GM21619 (cell line): ENCODE results near the gene PLA2G5.

Experiments
- ATAC-seq: cut with Tn5 transposase; IDR thresholded peaks from one replicate; pipeline ENCODE4 v1.9.1; 2021; ENCODE audit not compliant: unreplicated experiment

The PLA2G5 gene

GRCh38 chr1:20089328-20090077, 19.5 kb downstream of the PLA2G5 start:
- ATAC-seq: no peak

GRCh38 chr1:20090119-20090518, 20.1 kb downstream of the PLA2G5 start:
- no peak for ATAC-seq

- no peak for ATAC-seq
Measured at GRCh38 chr1:20090641-20091040, 20.6 kb downstream of the PLA2G5 start.

GRCh38 chr1:20093303-20093702, 23.3 kb downstream of the PLA2G5 start:
- ATAC-seq: no peak

- ATAC-seq: no peak
Measured at GRCh38 chr1:20093940-20094391, 24.0 kb downstream of the PLA2G5 start.

- ATAC-seq: no peak
Measured at GRCh38 chr1:20095564-20096434, 25.8 kb downstream of the PLA2G5 start.

GRCh38 chr1:20096840-20097447, 26.9 kb downstream of the PLA2G5 start:
- ATAC-seq: no peak

GRCh38 chr1:20099533-20099932, 29.5 kb downstream of the PLA2G5 start:
- ATAC-seq: no peak

- ATAC-seq: no peak
Measured at GRCh38 chr1:20100632-20101355, 30.8 kb downstream of the PLA2G5 start.

GRCh38 chr1:20102875-20103274, 32.9 kb downstream of the PLA2G5 start:
- no peak for ATAC-seq

GRCh38 chr1:20105856-20106255, 35.9 kb downstream of the PLA2G5 start:
- ATAC-seq: no peak

GRCh38 chr1:20107351-20107750, 37.4 kb downstream of the PLA2G5 start:
- ATAC-seq: no peak

GRCh38 chr1:20107796-20108195, 37.8 kb downstream of the PLA2G5 start:
- ATAC-seq: no peak

GRCh38 chr1:20108366-20109123, 38.6 kb downstream of the PLA2G5 start:
- no peak for ATAC-seq

- ATAC-seq: no peak
Measured at GRCh38 chr1:20109223-20109856, 39.3 kb downstream of the PLA2G5 start.

- no peak for ATAC-seq
Measured at GRCh38 chr1:20110679-20111078, 40.7 kb downstream of the PLA2G5 start.

GRCh38 chr1:20111452-20111851, 41.5 kb downstream of the PLA2G5 start:
- no peak for ATAC-seq

- ATAC-seq: no peak
Measured at GRCh38 chr1:20112279-20113000, 42.4 kb downstream of the PLA2G5 start.

GRCh38 chr1:20114021-20114648, 44.1 kb downstream of the PLA2G5 start:
- ATAC-seq: no peak
